GM19193 (cell line): ENCODE measurements around the gene HLA-C.
A peak's percentile ranks its signal among the peaks of the same experiment; 100 is the strongest.

Source experiments
- POLR2A ChIP-seq: IDR thresholded peaks from 4 replicates; pipeline ENCODE4 v1.6.1; 2011; ENCODE audit not compliant: insufficient read depth, insufficient read length; ENCODE audit errors: extremely low read depth

Gene HLA-C

GRCh38 chr6:31287619-31288018, 15.7 kb upstream of the HLA-C start:
- TF ChIP-seq POLR2A, result no peak

- no peak for TF ChIP-seq POLR2A
Measured at GRCh38 chr6:31285982-31286381, 14.1 kb upstream of the HLA-C start.

- TF ChIP-seq POLR2A, result no peak
Measured at GRCh38 chr6:31285486-31285885, 13.6 kb upstream of the HLA-C start.

- TF ChIP-seq POLR2A, result no peak
Measured at GRCh38 chr6:31272836-31273626, 1.1 kb upstream of the HLA-C start.

- TF ChIP-seq POLR2A, result no peak
Measured at GRCh38 chr6:31272436-31272835, 544 bp upstream of the HLA-C start.

GRCh38 chr6:31270788-31271640, 878 bp downstream of the HLA-C start:
- TF ChIP-seq POLR2A, result no peak

GRCh38 chr6:31268836-31269235, 3.1 kb downstream of the HLA-C start:
- TF ChIP-seq POLR2A, result no peak

GRCh38 chr6:31268369-31268765, 3.5 kb downstream of the HLA-C start:
- TF ChIP-seq POLR2A, result no peak

- TF ChIP-seq POLR2A, result no peak
Measured at GRCh38 chr6:31267651-31268368, 4.1 kb downstream of the HLA-C start.

- peak; percentile 35 for TF ChIP-seq POLR2A
Measured at GRCh38 chr6:31266567-31267360, 5.1 kb downstream of the HLA-C start.

- TF ChIP-seq POLR2A, result no peak
Measured at GRCh38 chr6:31265926-31266325, 6.0 kb downstream of the HLA-C start.

GRCh38 chr6:31252625-31253024, 19.3 kb downstream of the HLA-C start:
- TF ChIP-seq POLR2A, result no peak

GRCh38 chr6:31251261-31251660, 20.6 kb downstream of the HLA-C start:
- TF ChIP-seq POLR2A, result no peak

GRCh38 chr6:31249184-31249583, 22.7 kb downstream of the HLA-C start:
- TF ChIP-seq POLR2A, result no peak

GRCh38 chr6:31247813-31248212, 24.1 kb downstream of the HLA-C start:
- TF ChIP-seq POLR2A, result no peak

- no peak for TF ChIP-seq POLR2A
Measured at GRCh38 chr6:31246051-31246521, 25.8 kb downstream of the HLA-C start.
